SK-N-SH (cell line): ENCODE data around the gene ATE1. TPM values are rescaled to one million over a fixed set of nuclear protein-coding genes. Genes with fewer than 3 reads are reported as not detected.

Source experiments
- CTCF ChIA-PET: fragments of 300-600, 350-600 bp; formaldehyde crosslinking; extraction: SDS; loops from one replicate; lab custom pipeline; 2021; lab: Yijun Ruan, JAX
- POLR2A ChIA-PET: fragments of 350-600 bp; sonication (Branson Sonifier 250); formaldehyde crosslinking; extraction: SDS; loops from one replicate; lab custom pipeline; 2020; ENCODE audit warnings: antibody characterized with exemption, inconsistent platforms; lab: Yijun Ruan, JAX
- DNase-seq: peaks from one replicate; pipeline ENCODE4 v3.0.0; 2012
- H2AFZ ChIP-seq: fragments of 200-600 bp; sonication (generic); 2 replicates; pipeline ENCODE4 v1.8.1; 2016; ENCODE audit warnings: antibody characterized with exemption, mild to moderate bottlenecking, low read depth
- H3F3A ChIP-seq: fragments of 200-600 bp; sonication (generic); replicated peaks from 2 replicates; pipeline ENCODE3; 2016; ENCODE audit warnings: antibody characterized with exemption, mild to moderate bottlenecking; ENCODE audit not compliant: insufficient read depth
- H3K27ac ChIP-seq, 2 experiments: fragments of 200-500 bp in 1 of 2; fragments of 200-600 bp in 1 of 2; sonication (Bioruptor generic) in 1 of 2; sonication (generic), shearing (Covaris generic) in 1 of 2; 2 replicates each; pipeline versions ENCODE4 v1.5.1 to v1.6.1; 2014 to 2016; ENCODE audit warnings: low read depth in 2 of 2, inconsistent platforms in 1 of 2, low read length in 1 of 2, mild to moderate bottlenecking in 1 of 2, mixed read lengths in 1 of 2
- H3K27me3 ChIP-seq: fragments of 200-600 bp; sonication (generic), shearing (Covaris generic); 2 replicates; pipeline ENCODE4 v1.6.1; 2016; ENCODE audit warnings: mixed run types; ENCODE audit not compliant: insufficient read depth
- H3K36me3 ChIP-seq, 2 experiments: fragments of 200-500 bp in 1 of 2; fragments of 200-600 bp in 1 of 2; sonication (Bioruptor generic) in 1 of 2; sonication (generic) in 1 of 2; replicated peaks in 1 of 2; 2 replicates each; pipeline versions ENCODE3 to v1.5.1; 2014 to 2016; ENCODE audit warnings: low read length in 1 of 2, mild to moderate bottlenecking in 1 of 2; ENCODE audit not compliant: insufficient read depth in 2 of 2, control insufficient read depth in 1 of 2
- H3K4me1 ChIP-seq, 2 experiments: fragments of 200-500 bp in 1 of 2; fragments of 200-600 bp in 1 of 2; sonication (Bioruptor generic) in 1 of 2; sonication (generic), shearing (Covaris generic) in 1 of 2; 2 replicates each; pipeline versions ENCODE4 v1.5.1 to v1.6.1; 2014 to 2016; ENCODE audit warnings: low read depth in 1 of 2, low read length in 1 of 2, mixed run types in 1 of 2; ENCODE audit not compliant: insufficient read depth in 2 of 2, control insufficient read depth in 1 of 2
- H3K4me2 ChIP-seq: fragments of 200-600 bp; sonication (generic), shearing (Covaris generic); 2 replicates; pipeline ENCODE4 v1.6.1; 2017; ENCODE audit warnings: mixed run types
- H3K4me3 ChIP-seq, 2 experiments: fragments of 200-500 bp in 1 of 2; fragments of 200-600 bp in 1 of 2; sonication (Bioruptor generic) in 1 of 2; sonication (generic), shearing (Covaris generic) in 1 of 2; 2 replicates each; pipeline versions ENCODE4 v1.5.1 to v1.8.1; 2014 to 2016; ENCODE audit warnings: low read depth in 2 of 2, inconsistent platforms in 1 of 2, low read length in 1 of 2, mild to moderate bottlenecking in 1 of 2, mixed read lengths in 1 of 2, moderate library complexity in 1 of 2
- H3K79me2 ChIP-seq: fragments of 200-600 bp; sonication (generic); 2 replicates; pipeline ENCODE4 v1.8.1; 2017; ENCODE audit warnings: mild to moderate bottlenecking; ENCODE audit not compliant: insufficient read depth
- H3K9ac ChIP-seq: fragments of 200-600 bp; sonication (generic); 2 replicates; pipeline ENCODE4 v1.6.1; 2017; ENCODE audit warnings: mixed run types
- H3K9me2 ChIP-seq: fragments of 200-600 bp; sonication (generic); 2 replicates; pipeline ENCODE4 v1.6.1; 2017; ENCODE audit warnings: mixed run types
- H3K9me3 ChIP-seq: fragments of 200-600 bp; sonication (generic); 2 replicates; pipeline ENCODE4 v1.6.1; 2017; ENCODE audit warnings: mixed run types, mild to moderate bottlenecking, moderate library complexity
- H4K20me1 ChIP-seq: fragments of 200-600 bp; sonication (generic); 2 replicates; pipeline ENCODE4 v1.6.1; 2017; ENCODE audit warnings: mild to moderate bottlenecking, mixed run types; ENCODE audit not compliant: insufficient read depth
- FOSL2 ChIP-seq: IDR thresholded peaks from 2 replicates; pipeline ENCODE4 v1.4.0; 2012; ENCODE audit warnings: low read depth, mild to moderate bottlenecking, moderate library complexity, borderline replicate concordance
- JUND ChIP-seq: IDR thresholded peaks from 2 replicates; pipeline ENCODE4 v1.4.0; 2012
- RCOR1 ChIP-seq: fragments of 150-350 bp; IDR thresholded peaks from 2 replicates; pipeline ENCODE4 v1.6.1; 2017; ENCODE audit warnings: antibody characterized with exemption, low read length
- RXRA ChIP-seq: IDR thresholded peaks from 2 replicates; pipeline ENCODE4 v1.4.0; 2012; ENCODE audit warnings: low read depth, mild to moderate bottlenecking, borderline replicate concordance
- WGBS: methylation state at CpG from one replicate; pipeline ENCODE4 v1.1.6; 2017; ENCODE audit warnings: low lambda C conversion rate; 5-methylcytosine and 5-hydroxymethylcytosine counted together
- polyA plus RNA-seq, 3 experiments: library from polyadenylated mRNA; depleted of rRNA; stranded (reverse); fragments of >200 nt; gene quantifications; 2 replicates each; pipeline ENCODE4 v1.2.3, GENCODE V29; 2012
- TF ChIP-seq, protein P1 (sequence below): IDR thresholded peaks from 2 replicates; pipeline ENCODE4 v1.6.1; 2012; ENCODE audit warnings: mild to moderate bottlenecking, low read depth, low read length, moderate library complexity

Gene ATE1
- polyA plus RNA-seq, 1 of the 3 experiments (the other 2 are of a cell fraction): 6.3 TPM

DNA sequence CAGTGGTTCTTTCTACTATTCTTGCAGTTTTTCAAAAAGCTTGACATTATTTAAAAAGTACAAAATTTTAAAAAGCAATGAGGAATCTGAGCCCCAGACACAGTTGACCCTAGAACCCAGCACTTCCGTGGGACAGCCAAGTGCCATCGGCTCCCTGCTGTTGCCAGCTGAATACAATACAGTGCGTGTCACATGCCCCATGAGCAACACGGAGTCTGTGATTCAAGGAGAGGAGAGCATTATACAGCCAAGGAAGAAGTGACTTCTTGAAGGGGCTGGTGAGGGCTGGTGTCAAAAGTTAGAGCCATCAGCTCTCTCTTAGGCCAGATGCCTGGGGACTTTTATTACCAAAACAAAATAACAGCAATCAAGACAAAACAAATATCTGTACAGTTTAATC is 206.6 kb downstream of the ATE1 start (continued):
- no peak for TF ChIP-seq RCOR1
- TF ChIP-seq, all 33 proteins: peak for 0

DNA sequence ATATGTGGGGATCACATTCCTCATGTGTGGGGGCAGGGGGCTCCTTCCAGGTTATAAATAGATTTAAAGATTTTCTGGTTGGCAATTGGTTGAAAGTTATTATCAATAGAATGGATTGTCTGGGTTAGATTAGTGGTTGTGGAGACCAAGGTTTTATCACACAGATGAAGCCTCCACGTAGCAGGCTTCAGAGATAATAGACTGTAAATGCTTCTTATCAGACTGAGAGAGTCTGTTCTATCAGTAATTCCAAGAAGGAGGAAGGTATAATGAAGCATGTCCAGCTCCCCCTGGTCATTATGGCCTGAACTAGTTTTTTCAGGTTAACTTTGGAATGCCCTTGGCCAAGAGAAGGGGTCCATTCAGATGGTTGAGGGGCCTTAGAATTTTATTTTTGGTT is 211.9 kb downstream of the ATE1 start:
- no peaks in the 10 kb centered on the region for H3K9me2 ChIP-seq
- no peaks in the 10 kb centered on the region for H3K9me3 ChIP-seq
- no peaks in the 10 kb centered on the region for H3F3A ChIP-seq
- H4K20me1 ChIP-seq: no peaks in the 10 kb centered on the region
- no peak for DNase-seq
- H3K4me3 ChIP-seq: no peak overlapping the region
- no peak overlapping the region for H3K4me2 ChIP-seq
- no peak overlapping the region for H3K9ac ChIP-seq
- ChIA-PET POLR2A (no interaction called here), CTCF (interaction anchor here (1.4 kb wide), 1 partner anchor 9 kb away, joined by 3 read pairs; no protein-coding TSS in a partner anchor)
- no peaks in the 10 kb centered on the region for H3K79me2 ChIP-seq
- 23% methylated on average over 1 of the region's 1 CpG for WGBS
- H3K36me3 ChIP-seq: no peaks in the 10 kb centered on the region
- H3K27ac ChIP-seq: no peak overlapping the region
- H2AFZ ChIP-seq: no peak overlapping the region
- H3K27me3 ChIP-seq: no peaks in the 10 kb centered on the region
- TF ChIP-seq RXRA (no peak), RCOR1 (peak; percentile 41; the same call in 1 of the 2 replicates)
- H3K4me1 ChIP-seq: peaks cover 0 to 2% of the 10 kb centered on the region in 2 experiments; a peak in 2 of 4 replicates

GRCh38 chr10:121715076-121715475 is 212.8 kb downstream of the ATE1 start:
- DNase-seq: no peak
- Histone ChIP-seq H3K4me2 (no peak overlapping the region), H4K20me1 (no peaks in the 10 kb centered on the region)

More at GRCh38 chr10:121715076-121715475, 212.8 kb downstream of the ATE1 start:
- H3K9me3 ChIP-seq: no peaks in the 10 kb centered on the region
- no peaks in the 10 kb centered on the region for H3K9me2 ChIP-seq
- TF ChIP-seq FOSL2 (no peak), JUND (no peak)
- TF ChIP-seq, protein P1, sequence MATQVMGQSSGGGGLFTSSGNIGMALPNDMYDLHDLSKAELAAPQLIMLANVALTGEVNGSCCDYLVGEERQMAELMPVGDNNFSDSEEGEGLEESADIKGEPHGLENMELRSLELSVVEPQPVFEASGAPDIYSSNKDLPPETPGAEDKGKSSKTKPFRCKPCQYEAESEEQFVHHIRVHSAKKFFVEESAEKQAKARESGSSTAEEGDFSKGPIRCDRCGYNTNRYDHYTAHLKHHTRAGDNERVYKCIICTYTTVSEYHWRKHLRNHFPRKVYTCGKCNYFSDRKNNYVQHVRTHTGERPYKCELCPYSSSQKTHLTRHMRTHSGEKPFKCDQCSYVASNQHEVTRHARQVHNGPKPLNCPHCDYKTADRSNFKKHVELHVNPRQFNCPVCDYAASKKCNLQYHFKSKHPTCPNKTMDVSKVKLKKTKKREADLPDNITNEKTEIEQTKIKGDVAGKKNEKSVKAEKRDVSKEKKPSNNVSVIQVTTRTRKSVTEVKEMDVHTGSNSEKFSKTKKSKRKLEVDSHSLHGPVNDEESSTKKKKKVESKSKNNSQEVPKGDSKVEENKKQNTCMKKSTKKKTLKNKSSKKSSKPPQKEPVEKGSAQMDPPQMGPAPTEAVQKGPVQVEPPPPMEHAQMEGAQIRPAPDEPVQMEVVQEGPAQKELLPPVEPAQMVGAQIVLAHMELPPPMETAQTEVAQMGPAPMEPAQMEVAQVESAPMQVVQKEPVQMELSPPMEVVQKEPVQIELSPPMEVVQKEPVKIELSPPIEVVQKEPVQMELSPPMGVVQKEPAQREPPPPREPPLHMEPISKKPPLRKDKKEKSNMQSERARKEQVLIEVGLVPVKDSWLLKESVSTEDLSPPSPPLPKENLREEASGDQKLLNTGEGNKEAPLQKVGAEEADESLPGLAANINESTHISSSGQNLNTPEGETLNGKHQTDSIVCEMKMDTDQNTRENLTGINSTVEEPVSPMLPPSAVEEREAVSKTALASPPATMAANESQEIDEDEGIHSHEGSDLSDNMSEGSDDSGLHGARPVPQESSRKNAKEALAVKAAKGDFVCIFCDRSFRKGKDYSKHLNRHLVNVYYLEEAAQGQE: no peak
- H3K9ac ChIP-seq: no peak overlapping the region
- WGBS: 38% methylated on average over 3 of the region's 3 CpGs
- H3K4me3 ChIP-seq: no peak overlapping the region
- H3K27ac ChIP-seq: no peak overlapping the region
- ChIA-PET POLR2A (no interaction called here), CTCF (interaction anchor here (1.0 to 1.4 kb wide), 4 partner anchors 8 to 109 kb away, joined by 3 to 4 read pairs (median 3); no protein-coding TSS in a partner anchor)
- H3K36me3 ChIP-seq: no peaks in the 10 kb centered on the region
- no peak overlapping the region for H2AFZ ChIP-seq
- no peaks in the 10 kb centered on the region for H3F3A ChIP-seq
- no peaks in the 10 kb centered on the region for H3K79me2 ChIP-seq
- H3K4me1 ChIP-seq: peaks cover 0 to 10% of the 10 kb centered on the region in 2 experiments; a peak in 2 of 4 replicates
- H3K27me3 ChIP-seq: no peaks in the 10 kb centered on the region
